HEK293 (cell line): ENCODE results near the gene HIGD2B.
A peak's percentile ranks its signal among the peaks of the same experiment; 100 is the strongest.
"Not testable (repeated sequence)": the region's sequence is repeated elsewhere in the genome, so short reads cannot be mapped to it uniquely, and the experiment has no call there.

ENCODE experiments used
- CTCF ChIA-PET: fragments of 350-600 bp; formaldehyde crosslinking; extraction: SDS; loops from one replicate; lab custom pipeline; 2021; ENCODE audit warnings: antibody characterized with exemption; lab: Yijun Ruan, JAX
- POLR2A ChIA-PET: fragments of 300-600 bp; formaldehyde crosslinking; extraction: SDS; loops from one replicate; lab custom pipeline; 2020; ENCODE audit warnings: antibody characterized with exemption, inconsistent platforms; lab: Yijun Ruan, JAX
- H3K27ac ChIP-seq: fragments of 200-500 bp; sonication (Bioruptor generic); 2 replicates; pipeline ENCODE4 v1.5.1; 2014; ENCODE audit warnings: low read depth, low read length, control low read depth, inconsistent platforms; ENCODE audit errors: extremely low read depth
- H3K36me3 ChIP-seq, 2 experiments: fragments of 200-500 bp in 1 of 2; sonication (Bioruptor generic) in 1 of 2; 1 replicate in 1 of 2; 2 replicates in 1 of 2; pipeline ENCODE4 v1.5.1; 2014 to 2017; ENCODE audit warnings: inconsistent platforms in 2 of 2, low read length in 2 of 2; ENCODE audit not compliant: control insufficient read depth in 2 of 2, insufficient read depth in 1 of 2
- H3K4me1 ChIP-seq: fragments of 200-500 bp; sonication (Bioruptor generic); 2 replicates; pipeline ENCODE4 v1.5.1; 2014; ENCODE audit warnings: mild to moderate bottlenecking, low read length, inconsistent platforms; ENCODE audit not compliant: control insufficient read depth, insufficient read depth
- H3K4me3 ChIP-seq: 2 replicates; pipeline ENCODE4 v1.5.1; 2011; ENCODE audit warnings: low read depth, mild to moderate bottlenecking, control low read depth, low read length, moderate library complexity
- H3K9me3 ChIP-seq: fragments of 200-500 bp; sonication (Bioruptor generic); 2 replicates; pipeline ENCODE4 v1.5.1; 2014; ENCODE audit warnings: low read depth, low read length, inconsistent platforms; ENCODE audit not compliant: control insufficient read depth, insufficient read depth
- IKZF3 ChIP-seq: fragments of 450-650 bp; IDR thresholded peaks from 2 replicates; pipeline ENCODE4 v1.5.0; 2018; ENCODE audit warnings: missing biosample characterization, mild to moderate bottlenecking, missing genetic modification characterization, moderate library complexity
- PBX3 ChIP-seq: sonication (generic); formaldehyde crosslinking; IDR thresholded peaks from 2 replicates; pipeline ENCODE4 v1.8.1; 2022; ENCODE audit warnings: mild to moderate bottlenecking, moderate library complexity, missing genetic modification reagents
- PRDM6 ChIP-seq: fragments of 450-650 bp; formaldehyde crosslinking; IDR thresholded peaks from 2 replicates; pipeline ENCODE4 v1.5.1; 2017; ENCODE audit warnings: missing biosample characterization, missing genetic modification characterization
- SCRT2 ChIP-seq: fragments of 450-650 bp; formaldehyde crosslinking; IDR thresholded peaks from 2 replicates; pipeline ENCODE4 v1.5.1; 2016; ENCODE audit warnings: missing biosample characterization, missing genetic modification characterization
- SP3 ChIP-seq: fragments of 450-650 bp; formaldehyde crosslinking; IDR thresholded peaks from 2 replicates; pipeline ENCODE4 v1.5.1; 2016; ENCODE audit warnings: missing biosample characterization, missing genetic modification characterization
- ZNF114 ChIP-seq: fragments of 450-650 bp; formaldehyde crosslinking; IDR thresholded peaks from 2 replicates; pipeline ENCODE4 v1.5.0; 2017; ENCODE audit warnings: missing biosample characterization, missing genetic modification characterization
- ZNF140 ChIP-seq: fragments of 450-650 bp; formaldehyde crosslinking; IDR thresholded peaks from 2 replicates; pipeline ENCODE4 v1.5.1; 2016; ENCODE audit warnings: missing biosample characterization, missing genetic modification characterization
- ZNF202 ChIP-seq: fragments of 450-650 bp; formaldehyde crosslinking; IDR thresholded peaks from 2 replicates; pipeline ENCODE4 v1.5.1; 2016; ENCODE audit warnings: missing biosample characterization, missing genetic modification characterization, borderline replicate concordance
- ZNF292 ChIP-seq: fragments of 450-650 bp; formaldehyde crosslinking; IDR thresholded peaks from 2 replicates; pipeline ENCODE4 v1.5.1; 2016; ENCODE audit warnings: low read depth, missing biosample characterization, missing genetic modification characterization, borderline replicate concordance
- ZNF341 ChIP-seq: fragments of 450-650 bp; formaldehyde crosslinking; IDR thresholded peaks from 2 replicates; pipeline ENCODE4; 2016; ENCODE audit warnings: low read depth, missing biosample characterization, missing genetic modification characterization
- ZNF449 ChIP-seq: fragments of 450-650 bp; formaldehyde crosslinking; IDR thresholded peaks from 2 replicates; pipeline ENCODE4 v1.5.1; 2017; ENCODE audit warnings: missing biosample characterization, mild to moderate bottlenecking, missing genetic modification characterization, moderate library complexity
- ZNF621 ChIP-seq: fragments of 450-650 bp; formaldehyde crosslinking; IDR thresholded peaks from 2 replicates; pipeline ENCODE4 v1.5.1; 2017; ENCODE audit warnings: missing biosample characterization, missing genetic modification characterization
- ZNF645 ChIP-seq: fragments of 450-650 bp; formaldehyde crosslinking; IDR thresholded peaks from 2 replicates; pipeline ENCODE4; 2016; ENCODE audit warnings: missing biosample characterization, missing genetic modification characterization
- ZNF654 ChIP-seq: fragments of 450-650 bp; formaldehyde crosslinking; IDR thresholded peaks from 2 replicates; pipeline ENCODE4 v1.5.1; 2016; ENCODE audit warnings: low read depth, missing biosample characterization, missing genetic modification characterization
- ZNF660 ChIP-seq: fragments of 450-650 bp; IDR thresholded peaks from 2 replicates; pipeline ENCODE4 v1.5.1; 2018; ENCODE audit warnings: missing biosample characterization, mild to moderate bottlenecking, missing genetic modification characterization
- TF ChIP-seq, protein P1 (sequence below): fragments of 450-650 bp; formaldehyde crosslinking; IDR thresholded peaks from 2 replicates; pipeline ENCODE4 v1.5.1; 2016; ENCODE audit warnings: missing biosample characterization, missing genetic modification characterization
- TF ChIP-seq, protein P2 (sequence below): fragments of 450-650 bp; formaldehyde crosslinking; IDR thresholded peaks from 2 replicates; pipeline ENCODE4 v1.5.1; 2016; ENCODE audit warnings: missing biosample characterization, missing genetic modification characterization, borderline replicate concordance

Gene HIGD2B

DNA sequence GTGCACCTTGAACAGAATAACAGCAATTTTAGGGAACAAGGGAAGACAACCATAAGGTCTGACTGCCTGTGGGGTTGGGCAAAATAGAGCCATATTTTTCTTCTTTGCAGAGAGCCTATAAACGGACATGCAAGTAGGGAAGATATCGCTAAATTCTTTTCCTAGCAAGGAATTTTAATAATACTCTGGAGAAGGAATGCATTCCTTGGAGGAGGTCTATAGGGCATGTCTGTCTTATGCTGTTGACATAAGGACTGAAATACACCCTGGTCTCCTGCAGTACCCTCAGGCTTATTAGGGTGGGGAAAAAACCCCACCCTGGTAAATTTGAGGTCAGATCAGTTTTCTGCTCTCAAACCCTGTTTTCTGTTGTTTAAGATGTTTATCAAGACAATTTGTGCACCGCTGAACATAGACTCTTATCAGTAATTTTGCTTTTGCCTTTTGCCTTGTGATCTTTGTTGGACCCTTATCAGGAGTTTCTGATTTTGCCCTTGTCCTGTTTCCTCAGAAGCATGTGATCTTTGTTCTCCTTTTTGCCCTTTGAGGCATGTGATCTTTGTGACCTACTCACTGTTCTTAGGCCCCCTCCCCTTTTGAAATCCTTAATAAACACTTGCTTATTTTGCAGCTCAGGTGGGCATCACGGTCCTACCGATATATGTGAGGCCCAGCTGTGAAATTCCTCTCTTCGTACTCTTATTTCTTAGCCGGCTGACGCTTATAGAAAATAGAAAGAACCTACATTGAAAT is 22.7 kb upstream of the HIGD2B start:
- CTCF ChIA-PET: interaction anchor here (0.7 to 5.6 kb wide), 3 partner anchors 14 to 262 kb away, joined by 3 to 36 read pairs (median 4); no protein-coding TSS in a partner anchor
- peaks cover 11 to 16% of the 10 kb centered on the region in 2 experiments for H3K36me3 ChIP-seq
- H3K4me3 ChIP-seq, H3K27ac ChIP-seq, H3K9me3 ChIP-seq, H3K4me1 ChIP-seq, POLR2A ChIA-PET: not testable (repeated sequence)

GRCh38 chr15:72706266-72706665 is 20.3 kb upstream of the HIGD2B start:
- peak; percentile 83 for TF ChIP-seq ZNF660 (tag by site-specific recombination)
- no peak for TF ChIP-seq IKZF3 (tag by site-specific recombination)
- ChIA-PET POLR2A (no interaction called here), CTCF (interaction anchor here (0.6 to 5.6 kb wide), 4 partner anchors 16 to 1029 kb away, joined by 4 to 36 read pairs (median 4); no protein-coding TSS in a partner anchor)
- Histone ChIP-seq H3K4me1 (no peaks in the 10 kb centered on the region), H3K27ac (no peak overlapping the region), H3K9me3 (no peaks in the 10 kb centered on the region), H3K36me3 (no peaks in the 10 kb centered on the region; a peak in 1 of 3 replicates), H3K4me3 (no peak overlapping the region)

GRCh38 chr15:72700076-72700475 is 14.1 kb upstream of the HIGD2B start:
- ChIA-PET POLR2A (no interaction called here), CTCF (no interaction called here)
- Histone ChIP-seq H3K27ac (no peak overlapping the region), H3K9me3 (no peaks in the 10 kb centered on the region), H3K36me3 (no peaks in the 10 kb centered on the region; a peak in 1 of 3 replicates), H3K4me3 (no peak overlapping the region), H3K4me1 (no peaks in the 10 kb centered on the region)
- TF ChIP-seq ZNF654 (tag by site-specific recombination) (no peak), ZNF140 (tag by site-specific recombination) (0 out of 2 replicates have a peak, but pooled peaks have one; percentile 4), ZNF621 (tag by site-specific recombination) (no peak)

- POLR2A ChIA-PET: interaction anchor here (1.2 kb wide), 1 partner anchor 13 kb away, joined by 3 read pairs; the partner anchor contains the start of genes BBS4 and HIGD2B
- CTCF ChIA-PET: interaction anchor here (0.7 to 0.8 kb wide), 2 partner anchors 23 to 503 kb away, joined by 3 to 5 read pairs; no protein-coding TSS in a partner anchor
- no peak for TF ChIP-seq PBX3 (CRISPR knock-in tag)
- TF ChIP-seq SP3: no peak
- TF ChIP-seq ZNF114 (tag by site-specific recombination): no peak
- TF ChIP-seq ZNF449 (tag by site-specific recombination): no peak
- no peak for TF ChIP-seq ZNF292
- no peak for TF ChIP-seq ZNF202 (tag by site-specific recombination)
- TF ChIP-seq, protein P1, sequence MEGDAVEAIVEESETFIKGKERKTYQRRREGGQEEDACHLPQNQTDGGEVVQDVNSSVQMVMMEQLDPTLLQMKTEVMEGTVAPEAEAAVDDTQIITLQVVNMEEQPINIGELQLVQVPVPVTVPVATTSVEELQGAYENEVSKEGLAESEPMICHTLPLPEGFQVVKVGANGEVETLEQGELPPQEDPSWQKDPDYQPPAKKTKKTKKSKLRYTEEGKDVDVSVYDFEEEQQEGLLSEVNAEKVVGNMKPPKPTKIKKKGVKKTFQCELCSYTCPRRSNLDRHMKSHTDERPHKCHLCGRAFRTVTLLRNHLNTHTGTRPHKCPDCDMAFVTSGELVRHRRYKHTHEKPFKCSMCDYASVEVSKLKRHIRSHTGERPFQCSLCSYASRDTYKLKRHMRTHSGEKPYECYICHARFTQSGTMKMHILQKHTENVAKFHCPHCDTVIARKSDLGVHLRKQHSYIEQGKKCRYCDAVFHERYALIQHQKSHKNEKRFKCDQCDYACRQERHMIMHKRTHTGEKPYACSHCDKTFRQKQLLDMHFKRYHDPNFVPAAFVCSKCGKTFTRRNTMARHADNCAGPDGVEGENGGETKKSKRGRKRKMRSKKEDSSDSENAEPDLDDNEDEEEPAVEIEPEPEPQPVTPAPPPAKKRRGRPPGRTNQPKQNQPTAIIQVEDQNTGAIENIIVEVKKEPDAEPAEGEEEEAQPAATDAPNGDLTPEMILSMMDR: no peak
- TF ChIP-seq ZNF341 (tag by site-specific recombination): no peak
- no peak for TF ChIP-seq ZNF645 (tag by site-specific recombination)
- TF ChIP-seq, protein P2, sequence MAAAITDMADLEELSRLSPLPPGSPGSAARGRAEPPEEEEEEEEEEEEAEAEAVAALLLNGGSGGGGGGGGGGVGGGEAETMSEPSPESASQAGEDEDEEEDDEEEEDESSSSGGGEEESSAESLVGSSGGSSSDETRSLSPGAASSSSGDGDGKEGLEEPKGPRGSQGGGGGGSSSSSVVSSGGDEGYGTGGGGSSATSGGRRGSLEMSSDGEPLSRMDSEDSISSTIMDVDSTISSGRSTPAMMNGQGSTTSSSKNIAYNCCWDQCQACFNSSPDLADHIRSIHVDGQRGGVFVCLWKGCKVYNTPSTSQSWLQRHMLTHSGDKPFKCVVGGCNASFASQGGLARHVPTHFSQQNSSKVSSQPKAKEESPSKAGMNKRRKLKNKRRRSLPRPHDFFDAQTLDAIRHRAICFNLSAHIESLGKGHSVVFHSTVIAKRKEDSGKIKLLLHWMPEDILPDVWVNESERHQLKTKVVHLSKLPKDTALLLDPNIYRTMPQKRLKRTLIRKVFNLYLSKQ (tag by site-specific recombination): no peak
- TF ChIP-seq PRDM6 (tag by site-specific recombination): no peak
- TF ChIP-seq SCRT2: no peak
These were observed 13.0 kb upstream of the HIGD2B start for GRCh38 chr15:72698938-72699337.

More at GRCh38 chr15:72698938-72699337, 13.0 kb upstream of the HIGD2B start:
- H3K4me1 ChIP-seq: no peaks in the 10 kb centered on the region
- H3K9me3 ChIP-seq: no peaks in the 10 kb centered on the region
- H3K4me3 ChIP-seq: no peak overlapping the region
- H3K36me3 ChIP-seq: no peaks in the 10 kb centered on the region; a peak in 1 of 3 replicates
- H3K27ac ChIP-seq: no peak overlapping the region
